SK-N-MC (cell line): ENCODE results near the gene FAT1.

Experiments used
- EZH2 ChIP-seq: fragments of 200-600 bp; sonication (generic); IDR thresholded peaks from one replicate; pipeline ENCODE4 v1.6.1; 2017; ENCODE audit warnings: antibody characterized with exemption
- POLR2AphosphoS5 ChIP-seq: IDR thresholded peaks from 2 replicates; pipeline ENCODE4 v1.6.1; 2012; ENCODE audit warnings: mild to moderate bottlenecking, low read depth, low read length, borderline replicate concordance

DNA sequence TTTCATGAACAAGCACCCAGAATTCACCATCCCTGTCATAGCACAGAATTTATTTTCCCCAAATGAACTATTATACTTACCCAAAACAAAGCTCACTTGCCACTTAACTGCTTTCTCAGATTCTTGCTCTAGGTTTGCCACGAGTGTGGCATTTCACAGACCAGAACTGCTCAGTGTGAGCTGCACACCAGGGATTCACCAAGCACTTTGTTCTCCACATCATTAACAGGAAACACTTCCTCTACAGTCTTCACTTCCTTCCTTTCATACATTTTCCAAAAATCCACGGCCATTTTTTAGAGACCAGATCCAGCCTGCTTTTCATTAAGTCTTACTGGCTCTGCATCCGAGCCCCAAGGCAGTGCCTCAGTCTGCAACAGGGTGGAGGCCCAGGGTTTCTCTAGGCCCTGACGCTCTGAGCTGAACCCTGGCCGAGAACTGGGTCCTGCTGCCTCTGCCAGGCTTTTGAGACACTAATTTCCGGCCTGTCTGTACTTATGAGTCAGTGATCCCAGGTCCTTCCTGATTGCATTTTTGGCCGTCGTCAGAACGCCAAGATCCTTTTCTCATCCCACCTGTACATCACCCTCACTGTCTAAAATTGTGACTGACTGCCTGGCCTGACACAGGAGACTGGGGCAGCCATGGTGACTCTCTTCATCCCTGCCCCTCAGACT is 100.7 kb downstream of the FAT1 start:
- TF ChIP-seq EZH2 = no peak
- TF ChIP-seq POLR2AphosphoS5 = no peak
